ENCODE data around the gene CADM2.

- TF ChIP-seq CTCF (IDR thresholded peaks at IDR 0.05), result no peak
- no peak for TF ChIP-seq POLR2A (IDR thresholded peaks at IDR 0.05)
Observed at GRCh38 chr3:85912980-85913379, 954.2 kb downstream of the CADM2 start.

Measured in thyroid gland (tissue), 4 donors.